K562 (cell line): Measurements from ENCODE around the gene CTRL. TPM values are rescaled to one million over a fixed set of nuclear protein-coding genes. Genes with fewer than 3 reads are reported as not detected.
A peak's percentile ranks its signal among the peaks of the same experiment; 100 is the strongest.

ENCODE experiments used
- ASH1L ChIP-seq: fragments of 450-650 bp; IDR thresholded peaks from 2 replicates; pipeline ENCODE4 v1.6.1; 2018; ENCODE audit warnings: borderline replicate concordance, mild to moderate bottlenecking, low read depth; ENCODE audit not compliant: partially characterized antibody
- ATF3 ChIP-seq, 2 experiments: fragments of 450-650 bp in 1 of 2; sonication (generic) in 1 of 2; formaldehyde crosslinking in 1 of 2; IDR thresholded peaks in 1 of 2; conservative IDR thresholded peaks in 1 of 2; 2 replicates each; pipeline versions ENCODE4 v1.6.1 to v1.8.1; 2016 to 2023; ENCODE audit warnings: mild to moderate bottlenecking in 2 of 2, moderate library complexity in 2 of 2, inconsistent platforms in 1 of 2, missing genetic modification reagents in 1 of 2
- E2F6 ChIP-seq, 2 experiments: IDR thresholded peaks; 2 replicates each; pipeline ENCODE4 v1.6.1; 2011; ENCODE audit warnings: borderline replicate concordance in 1 of 2, control low read depth in 1 of 2, low read depth in 1 of 2, low read length in 1 of 2, mild to moderate bottlenecking in 1 of 2, mixed read lengths in 1 of 2, moderate library complexity in 1 of 2; ENCODE audit not compliant: insufficient read depth in 1 of 2, insufficient read length in 1 of 2, poor library complexity in 1 of 2, severe bottlenecking in 1 of 2; ENCODE audit errors: extremely low read depth in 1 of 2
- KLF1 ChIP-seq: fragments of 450-650 bp; IDR thresholded peaks from 2 replicates; pipeline ENCODE4 v1.6.1; 2016; ENCODE audit warnings: missing genetic modification characterization, missing compliant biosample characterization
- MCM7 ChIP-seq, 2 experiments: fragments of 450-650 bp; IDR thresholded peaks; 2 replicates each; pipeline ENCODE4 v1.6.1; 2016 to 2018
- MED1 ChIP-seq: sonication (generic); formaldehyde crosslinking; IDR thresholded peaks from 2 replicates; pipeline ENCODE4 v1.8.1; 2023; ENCODE audit warnings: missing genetic modification reagents, borderline replicate concordance
- PKNOX1 ChIP-seq: fragments of 450-650 bp; IDR thresholded peaks from 2 replicates; pipeline ENCODE4 v1.6.1; 2016
- POU5F1 ChIP-seq: fragments of 150-350 bp; IDR thresholded peaks from 2 replicates; pipeline ENCODE4 v1.6.1; 2014; ENCODE audit warnings: borderline replicate concordance, low read length, low read depth, mild to moderate bottlenecking; ENCODE audit not compliant: partially characterized antibody
- RFX5 ChIP-seq: IDR thresholded peaks from 2 replicates; pipeline ENCODE4 v1.6.1; 2011; ENCODE audit warnings: low read depth, mild to moderate bottlenecking, improper control_type of control experiment, low read length
- STAT5B ChIP-seq: fragments of 250-450 bp; sonication (Bioruptor Pico); IDR thresholded peaks from 2 replicates; pipeline ENCODE4 v1.8.0; 2021; ENCODE audit warnings: mild to moderate bottlenecking, inconsistent platforms
- YBX1 ChIP-seq: fragments of 450-650 bp; IDR thresholded peaks from 2 replicates; pipeline ENCODE4 v1.7.1; 2016; ENCODE audit warnings: mild to moderate bottlenecking
- ZBED1 ChIP-seq: IDR thresholded peaks from 2 replicates; pipeline ENCODE4 v1.6.1; 2014
- ZFP91 ChIP-seq: sonication (generic); formaldehyde crosslinking; IDR thresholded peaks from 2 replicates; pipeline ENCODE4 v1.8.0; 2022; ENCODE audit warnings: mild to moderate bottlenecking, missing genetic modification reagents
- ZFPM2 ChIP-seq: fragments of 250-450 bp; sonication (Bioruptor Pico); IDR thresholded peaks from 2 replicates; pipeline ENCODE4 v1.5.1; 2022; ENCODE audit warnings: mild to moderate bottlenecking
- ZNF143 ChIP-seq: sonication (generic); formaldehyde crosslinking; IDR thresholded peaks from 2 replicates; pipeline ENCODE4 v1.9.0; 2022; ENCODE audit warnings: mild to moderate bottlenecking, missing genetic modification reagents
- ZNF384 ChIP-seq: IDR thresholded peaks from 2 replicates; pipeline ENCODE4 v1.6.1; 2012; ENCODE audit warnings: low read depth, low read length, improper control_type of control experiment
- polyA plus RNA-seq, 8 experiments: library from polyadenylated mRNA; depleted of rRNA in 4 of 8; stranded (reverse) in 5 of 8; unstranded in 3 of 8; fragments of >200 nt; fragmentation: Nextera tagmentation in 2 of 8; fragmentation: Illumina TruSeq in 1 of 8; extraction: Ambion mirVana in 2 of 8; extraction: Trizol in 1 of 8; gene quantifications; 2 replicates each; pipeline versions ENCODE4 v1.2.1 to v1.2.3, GENCODE V29; 2011 to 2014; ENCODE audit warnings: inconsistent platforms in 1 of 8, missing spikeins in 1 of 8
- total RNA-seq, 7 experiments: library from RNA; depleted of rRNA in 6 of 7; stranded (reverse); fragments of >200 nt in 6 of 7; fragmentation: Illumina TruSeq in 2 of 7; extraction: Trizol in 2 of 7; gene quantifications; 2 replicates each; pipeline versions ENCODE4 v1.2.1 to v1.2.3, GENCODE V29; 2011 to 2021; ENCODE audit warnings: low replicate concordance in 1 of 7

Gene CTRL
- total and polyA plus RNA-seq, 9 of the 15 experiments (the other 6 are each of a cell fraction or from before 2014, with no cell fraction given): 1.4 to 5.6 (median 2.5) TPM

GRCh38 chr16:67959536-67960329 lies 28.1 kb upstream of the CTRL start (continued):
- peak; percentile 51; the same call in 1 of the 2 replicates for TF ChIP-seq KLF1
- no peak for TF ChIP-seq ASH1L
- no peak for TF ChIP-seq ZBED1
- no peak for TF ChIP-seq RFX5
- no peak for TF ChIP-seq ZNF143 (CRISPR knock-in tag)
- TF ChIP-seq ZNF384: no peak
- peak; percentile 58 for TF ChIP-seq ATF3 (IDR thresholded peaks at IDR 0.05)
- TF ChIP-seq ATF3 (CRISPR knock-in tag; conservative IDR thresholded peaks at IDR 0.05): no peak
- no peak for TF ChIP-seq POU5F1
- TF ChIP-seq YBX1: no peak
- TF ChIP-seq MED1: no peak
- TF ChIP-seq ZFPM2 (CRISPR knock-in tag): no peak
- TF ChIP-seq MCM7 (IDR thresholded peaks at IDR 0.05): no peak
- TF ChIP-seq ZFP91 (CRISPR knock-in tag): no peak
- no peak for TF ChIP-seq E2F6 (IDR thresholded peaks at IDR 0.05; ENCODE audit: borderline replicate concordance in 1 of 2, extremely low read depth in 1 of 2, insufficient read depth in 1 of 2, insufficient read length in 1 of 2, low read depth in 1 of 2, low read length in 1 of 2, poor library complexity in 1 of 2, severe bottlenecking in 1 of 2)
- TF ChIP-seq STAT5B (CRISPR knock-in tag): no peak
- TF ChIP-seq PKNOX1: peak; percentile 20; the same call in 1 of the 2 replicates
